Measurements from ENCODE around the gene PHLDA1. TPM values are rescaled to one million over a fixed set of nuclear protein-coding genes. Genes with fewer than 3 reads are reported as not detected.
"Not testable (repeated sequence)": the region's sequence is repeated elsewhere in the genome, so short reads cannot be mapped to it uniquely, and the experiment has no call there.

The PHLDA1 gene
- polyA plus RNA-seq, 1 of the 3 experiments (the other 2 are of a cell fraction) = 26.2 TPM

DNA sequence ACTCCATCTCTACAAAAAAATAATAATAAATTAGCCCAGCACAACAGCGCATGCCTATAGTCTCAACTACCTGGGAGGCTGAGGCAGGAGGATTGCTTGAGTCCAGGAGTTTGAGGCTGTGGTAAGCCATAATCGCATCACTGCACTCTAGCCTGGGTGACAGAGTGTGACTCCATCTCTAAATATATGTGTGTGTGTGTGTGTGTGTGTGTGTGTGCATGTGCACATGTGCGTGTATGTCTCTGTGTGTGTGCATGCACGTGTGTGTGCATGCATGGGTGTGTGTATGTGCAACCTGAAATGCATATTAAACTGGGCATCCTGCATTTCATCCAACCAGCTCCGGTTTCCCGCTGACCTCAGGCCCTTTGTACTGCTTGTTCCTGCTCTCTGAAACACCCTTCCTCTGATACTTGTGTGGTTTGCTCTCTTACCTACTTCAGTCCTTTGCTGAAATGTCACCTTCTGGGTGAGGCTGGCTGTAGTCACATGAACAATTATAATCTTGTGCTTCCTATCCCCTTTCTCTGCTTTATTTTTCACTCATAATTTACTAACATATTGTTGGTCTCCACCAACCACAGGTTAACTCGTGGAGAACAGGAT is 46.9 kb downstream of the PHLDA1 start:
- ChIA-PET CTCF (no interaction called here), POLR2A (no interaction called here)
- no peaks in the 10 kb centered on the region for H3K9me2 ChIP-seq

DNA sequence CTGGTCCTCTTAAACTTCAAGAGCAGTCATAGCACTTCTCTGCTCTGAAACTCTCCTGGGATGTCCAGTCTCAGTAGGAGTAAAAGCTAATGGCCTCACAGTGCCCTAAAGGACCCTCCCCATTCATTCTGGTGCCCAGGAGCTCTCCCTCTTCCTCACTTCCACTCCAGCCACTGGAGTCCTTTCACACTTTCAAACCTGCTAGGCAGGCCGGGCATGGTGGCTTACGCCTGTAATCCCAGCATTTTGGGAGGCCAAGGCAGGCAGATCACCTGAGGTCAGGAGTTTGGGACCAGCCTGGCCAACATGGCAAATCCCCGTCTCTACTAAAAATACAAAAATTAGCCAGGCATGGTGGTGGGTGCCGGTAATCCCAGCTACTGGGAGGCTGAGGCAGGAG is 47.7 kb downstream of the PHLDA1 start:
- H2AFZ ChIP-seq (ENCODE audit: low read depth); POLR2A ChIA-PET; H3K4me2 ChIP-seq; H3K27me3 ChIP-seq (ENCODE audit: insufficient read depth); H3K9me2 ChIP-seq; H3K36me3 ChIP-seq (replicated peaks in 1 of 2; ENCODE audit: control insufficient read depth in 1 of 2, insufficient read depth in 2 of 2, low read length in 1 of 2); H3K27ac ChIP-seq (ENCODE audit: low read depth in 2 of 2, low read length in 1 of 2); H3K4me3 ChIP-seq (ENCODE audit: low read depth in 2 of 2, low read length in 1 of 2); H3K9ac ChIP-seq; H4K20me1 ChIP-seq (ENCODE audit: insufficient read depth); H3K79me2 ChIP-seq (ENCODE audit: insufficient read depth); H3F3A ChIP-seq (replicated peaks; ENCODE audit: insufficient read depth); H3K9me3 ChIP-seq; DNase-seq: not testable (repeated sequence)
- CTCF ChIA-PET = interaction anchor here (1.5 kb wide), 1 partner anchor 9 kb away, joined by 4 read pairs; no protein-coding TSS in a partner anchor
- peaks cover 0 to 13% of the 10 kb centered on the region in 2 experiments; a peak in 3 of 4 replicates for H3K4me1 ChIP-seq (ENCODE audit: control insufficient read depth in 1 of 2, insufficient read depth in 2 of 2, low read depth in 1 of 2, low read length in 1 of 2)
- WGBS (ENCODE audit: low lambda C conversion rate) = 98% methylated on average over 4 of the region's 4 CpGs

More for the DNA sequence above, 46.9 kb downstream of the PHLDA1 start:
- TF ChIP-seq, protein P1, sequence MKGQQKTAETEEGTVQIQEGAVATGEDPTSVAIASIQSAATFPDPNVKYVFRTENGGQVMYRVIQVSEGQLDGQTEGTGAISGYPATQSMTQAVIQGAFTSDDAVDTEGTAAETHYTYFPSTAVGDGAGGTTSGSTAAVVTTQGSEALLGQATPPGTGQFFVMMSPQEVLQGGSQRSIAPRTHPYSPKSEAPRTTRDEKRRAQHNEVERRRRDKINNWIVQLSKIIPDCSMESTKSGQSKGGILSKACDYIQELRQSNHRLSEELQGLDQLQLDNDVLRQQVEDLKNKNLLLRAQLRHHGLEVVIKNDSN (IDR thresholded peaks at IDR 0.05; ENCODE audit: borderline replicate concordance, low read depth) = no peak
- TF ChIP-seq GABPA (IDR thresholded peaks at IDR 0.05; ENCODE audit: low read depth) = no peak
- no peak for TF ChIP-seq YY1 (IDR thresholded peaks at IDR 0.05; ENCODE audit: low read depth)
- no peak for TF ChIP-seq RFX5 (IDR thresholded peaks at IDR 0.05; ENCODE audit: low read length)
- no peak for TF ChIP-seq RAD21 (IDR thresholded peaks at IDR 0.05; ENCODE audit: low read length)
- no peak for TF ChIP-seq CTCF (IDR thresholded peaks at IDR 0.05)
- no peak for TF ChIP-seq NFIC (IDR thresholded peaks at IDR 0.05; ENCODE audit: borderline replicate concordance)
- TF ChIP-seq ZBTB33 (IDR thresholded peaks at IDR 0.05; ENCODE audit: borderline replicate concordance, low read depth) = no peak
- no peak for TF ChIP-seq POLR2AphosphoS5 (IDR thresholded peaks at IDR 0.05; ENCODE audit: low read depth, low read length)
- no peak for TF ChIP-seq JUND (IDR thresholded peaks at IDR 0.05)
- TF ChIP-seq RCOR1 (IDR thresholded peaks at IDR 0.05; ENCODE audit: low read length) = no peak
- TF ChIP-seq NRF1 (IDR thresholded peaks at IDR 0.05; ENCODE audit: low read depth, low read length) = no peak
- no peak for TF ChIP-seq SMC3 (IDR thresholded peaks at IDR 0.05; ENCODE audit: low read depth, low read length)
- TF ChIP-seq EZH2phosphoT487 (IDR thresholded peaks at IDR 0.05; ENCODE audit: borderline replicate concordance, low read depth) = no peak
- TF ChIP-seq SIN3A (IDR thresholded peaks at IDR 0.05; ENCODE audit: borderline replicate concordance, low read depth, low read length) = no peak
- H3K4me3 ChIP-seq (ENCODE audit: low read depth in 2 of 2, low read length in 1 of 2) = no peak overlapping the region
- H3K36me3 ChIP-seq (replicated peaks in 1 of 2; ENCODE audit: control insufficient read depth in 1 of 2, insufficient read depth in 2 of 2, low read length in 1 of 2) = no peaks in the 10 kb centered on the region
- H3K27me3 ChIP-seq (ENCODE audit: insufficient read depth) = no peaks in the 10 kb centered on the region
- H2AFZ ChIP-seq (ENCODE audit: low read depth) = no peak overlapping the region
- no peaks in the 10 kb centered on the region for H3K79me2 ChIP-seq (ENCODE audit: insufficient read depth)
- peaks cover 2% of the 10 kb centered on the region for H3F3A ChIP-seq (replicated peaks; ENCODE audit: insufficient read depth)
- no peaks in the 10 kb centered on the region for H3K9me3 ChIP-seq
- no peak overlapping the region for H3K27ac ChIP-seq (ENCODE audit: low read depth in 2 of 2, low read length in 1 of 2)
- 94% methylated on average over 7 of the region's 7 CpGs for WGBS (ENCODE audit: low lambda C conversion rate)
- H3K9ac ChIP-seq = no peak overlapping the region
- no peak for DNase-seq
- H4K20me1 ChIP-seq (ENCODE audit: insufficient read depth) = no peaks in the 10 kb centered on the region
- H3K4me1 ChIP-seq (ENCODE audit: control insufficient read depth in 1 of 2, insufficient read depth in 2 of 2, low read depth in 1 of 2, low read length in 1 of 2) = peaks cover 0 to 5% of the 10 kb centered on the region in 2 experiments; a peak in 2 of 4 replicates
- H3K4me2 ChIP-seq = no peak overlapping the region

Measured in SK-N-SH (cell line).